ENCODE data around the gene ZAR1.
"Not testable (repeated sequence)": the region's sequence is repeated elsewhere in the genome, so short reads cannot be mapped to it uniquely, and the experiment has no call there.

The ZAR1 gene

GRCh38 chr4:48490012-48490679 lies at the start of gene ZAR1:
TSS of gene ZAR1 (plus strand) at chr4:48490252. CDS start at chr4:48490292, 40 bp downstream.
- no peak for TF ChIP-seq CTCF (conservative IDR thresholded peaks at IDR 0.05; ENCODE audit: low read depth, low read length)
- no peak for DNase-seq (ENCODE audit: low read depth)
- H3K4me3 ChIP-seq (ENCODE audit: low read depth, low read length): no peak within 1 kb of the TSS

- H3K4me3 ChIP-seq (ENCODE audit: low read depth, low read length); DNase-seq (ENCODE audit: low read depth): not testable (repeated sequence)
Observed at GRCh38 chr4:48440914-48441313, 49.1 kb upstream of the ZAR1 start.

GRCh38 chr4:48445704-48446103 lies 44.3 kb upstream of the ZAR1 start:
- peak; percentile 54 for TF ChIP-seq CTCF (conservative IDR thresholded peaks at IDR 0.05; ENCODE audit: low read depth, low read length)
- no peak overlapping the region for H3K4me3 ChIP-seq (ENCODE audit: low read depth, low read length)
- DNase-seq (ENCODE audit: low read depth): peak; percentile 47

- TF ChIP-seq CTCF (conservative IDR thresholded peaks at IDR 0.05; ENCODE audit: low read depth, low read length): no peak
- DNase-seq (ENCODE audit: low read depth): no peak
- H3K4me3 ChIP-seq (ENCODE audit: low read depth, low read length): no peak overlapping the region
Observed at GRCh38 chr4:48446642-48447041, 43.4 kb upstream of the ZAR1 start.

GRCh38 chr4:48449151-48449550 lies 40.9 kb upstream of the ZAR1 start:
- no peak overlapping the region for H3K4me3 ChIP-seq (ENCODE audit: low read depth, low read length)
- no peak for DNase-seq (ENCODE audit: low read depth)
- no peak for TF ChIP-seq CTCF (conservative IDR thresholded peaks at IDR 0.05; ENCODE audit: low read depth, low read length)

GRCh38 chr4:48450740-48451139 lies 39.3 kb upstream of the ZAR1 start:
- H3K4me3 ChIP-seq (ENCODE audit: low read depth, low read length): no peak overlapping the region
- no peak for DNase-seq (ENCODE audit: low read depth)
- TF ChIP-seq CTCF (conservative IDR thresholded peaks at IDR 0.05; ENCODE audit: low read depth, low read length): no peak

GRCh38 chr4:48451656-48452055 lies 38.4 kb upstream of the ZAR1 start:
- not testable (repeated sequence) for H3K4me3 ChIP-seq (ENCODE audit: low read depth, low read length); DNase-seq (ENCODE audit: low read depth)

GRCh38 chr4:48454591-48454990 lies 35.5 kb upstream of the ZAR1 start:
- no peak for DNase-seq (ENCODE audit: low read depth)
- no peak overlapping the region for H3K4me3 ChIP-seq (ENCODE audit: low read depth, low read length)
- no peak for TF ChIP-seq CTCF (conservative IDR thresholded peaks at IDR 0.05; ENCODE audit: low read depth, low read length)

Data from choroid plexus epithelial cell (primary cell).